OCI-LY3 (cell line): ENCODE data around the gene ZP1.

Experiments used
- EZH2phosphoT487 ChIP-seq: fragments of 200-600 bp; shearing (Covaris generic); IDR thresholded peaks from 2 replicates; pipeline ENCODE4 v1.6.1; 2018; ENCODE audit warnings: antibody characterized with exemption, mixed run types, low read depth
- TF ChIP-seq, protein P1 (sequence below): fragments of 200-600, 300-600 bp; sonication (generic); IDR thresholded peaks from 2 replicates; pipeline ENCODE4 v1.5.1; 2014; ENCODE audit warnings: antibody characterized with exemption, low read length, low read depth

DNA sequence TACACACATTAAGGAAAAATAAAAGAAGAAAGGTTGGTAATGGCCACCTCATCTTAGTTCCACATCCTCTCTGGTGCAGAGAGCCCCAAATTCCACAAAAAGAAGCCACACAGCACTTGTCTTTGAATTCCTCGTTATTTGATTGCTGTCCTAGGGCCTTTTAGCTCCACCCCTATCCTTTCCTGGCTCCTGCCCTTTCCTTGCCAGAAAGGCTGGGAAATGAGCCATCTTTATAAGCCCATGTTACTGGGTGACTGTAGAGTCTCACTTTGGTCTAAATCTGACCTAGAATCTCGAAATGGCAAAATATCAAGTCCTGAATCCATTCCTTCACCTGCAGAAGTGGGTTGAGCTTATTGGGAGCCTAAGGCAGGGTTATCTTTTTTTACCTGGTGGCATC is 52.6 kb downstream of the ZP1 start:
- TF ChIP-seq, protein P1, sequence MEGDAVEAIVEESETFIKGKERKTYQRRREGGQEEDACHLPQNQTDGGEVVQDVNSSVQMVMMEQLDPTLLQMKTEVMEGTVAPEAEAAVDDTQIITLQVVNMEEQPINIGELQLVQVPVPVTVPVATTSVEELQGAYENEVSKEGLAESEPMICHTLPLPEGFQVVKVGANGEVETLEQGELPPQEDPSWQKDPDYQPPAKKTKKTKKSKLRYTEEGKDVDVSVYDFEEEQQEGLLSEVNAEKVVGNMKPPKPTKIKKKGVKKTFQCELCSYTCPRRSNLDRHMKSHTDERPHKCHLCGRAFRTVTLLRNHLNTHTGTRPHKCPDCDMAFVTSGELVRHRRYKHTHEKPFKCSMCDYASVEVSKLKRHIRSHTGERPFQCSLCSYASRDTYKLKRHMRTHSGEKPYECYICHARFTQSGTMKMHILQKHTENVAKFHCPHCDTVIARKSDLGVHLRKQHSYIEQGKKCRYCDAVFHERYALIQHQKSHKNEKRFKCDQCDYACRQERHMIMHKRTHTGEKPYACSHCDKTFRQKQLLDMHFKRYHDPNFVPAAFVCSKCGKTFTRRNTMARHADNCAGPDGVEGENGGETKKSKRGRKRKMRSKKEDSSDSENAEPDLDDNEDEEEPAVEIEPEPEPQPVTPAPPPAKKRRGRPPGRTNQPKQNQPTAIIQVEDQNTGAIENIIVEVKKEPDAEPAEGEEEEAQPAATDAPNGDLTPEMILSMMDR, result no peak
- TF ChIP-seq EZH2phosphoT487, result no peak
